Activated T-helper 1 cell treated with Interleukin-2 at 50 U/mL for 16 hours (primary cell): ENCODE data around the gene SEMA3D.

ENCODE experiments used
- DNase-seq: peaks from one replicate; pipeline ENCODE4 v3.0.0-alpha.2; 2020; ENCODE audit warnings: low read depth

SEMA3D gene

GRCh38 chr7:84985073-84985784 lies 201.6 kb downstream of the SEMA3D start:
- DNase-seq = no peak

GRCh38 chr7:84982199-84982598 lies 204.7 kb downstream of the SEMA3D start:
- no peak for DNase-seq

- no peak for DNase-seq
Observed at GRCh38 chr7:84981055-84981976, 205.5 kb downstream of the SEMA3D start.

GRCh38 chr7:84975586-84976185 lies 211.2 kb downstream of the SEMA3D start:
- no peak for DNase-seq

- DNase-seq = no peak
Observed at GRCh38 chr7:84971360-84971759, 215.5 kb downstream of the SEMA3D start.

GRCh38 chr7:84970670-84971069 lies 216.2 kb downstream of the SEMA3D start:
- DNase-seq = no peak

- DNase-seq = no peak
Observed at GRCh38 chr7:84953234-84953633, 233.6 kb downstream of the SEMA3D start.

GRCh38 chr7:84950836-84951235 lies 236.0 kb downstream of the SEMA3D start:
- DNase-seq = no peak

GRCh38 chr7:84949501-84949900 lies 237.4 kb downstream of the SEMA3D start:
- no peak for DNase-seq

- DNase-seq = no peak
Observed at GRCh38 chr7:84949067-84949466, 237.8 kb downstream of the SEMA3D start.

GRCh38 chr7:84948634-84949033 lies 238.2 kb downstream of the SEMA3D start:
- no peak for DNase-seq

GRCh38 chr7:84946549-84946948 lies 240.3 kb downstream of the SEMA3D start:
- DNase-seq = no peak
